H9 (cell line): ENCODE data around the gene NFIX. TPM values are rescaled to one million over a fixed set of nuclear protein-coding genes. Genes with fewer than 3 reads are reported as not detected.

Experiments
- DNase-seq: peaks from one replicate; pipeline ENCODE4 v3.0.0-alpha.2; 2017
- H2AFZ ChIP-seq: one replicate; pipeline ENCODE4 v1.6.1; 2013; ENCODE audit warnings: mild to moderate bottlenecking, low read length, control low read depth, moderate library complexity
- H2AK5ac ChIP-seq: 2 replicates; pipeline ENCODE4 v1.6.1; 2013; ENCODE audit warnings: low read length, control low read depth, mixed read lengths; ENCODE audit not compliant: insufficient read length
- H2BK120ac ChIP-seq: one replicate; pipeline ENCODE4 v1.6.1; 2013; ENCODE audit warnings: low read depth, mild to moderate bottlenecking, low read length, control low read depth, inconsistent platforms; ENCODE audit not compliant: poor library complexity, severe bottlenecking
- H2BK12ac ChIP-seq: 2 replicates; pipeline ENCODE4 v1.6.1; 2013; ENCODE audit warnings: low read length, control low read depth, mixed read lengths, low read depth; ENCODE audit not compliant: insufficient read length
- H2BK15ac ChIP-seq: 2 replicates; pipeline ENCODE4 v1.6.1; 2013; ENCODE audit warnings: low read depth, low read length, control low read depth
- H2BK20ac ChIP-seq: one replicate; pipeline ENCODE4 v1.6.1; 2013; ENCODE audit warnings: low read depth, mild to moderate bottlenecking, low read length, control low read depth, inconsistent platforms; ENCODE audit not compliant: poor library complexity, severe bottlenecking
- H2BK5ac ChIP-seq: 2 replicates; pipeline ENCODE4 v1.6.1; 2013; ENCODE audit warnings: low read length, control low read depth, mixed read lengths; ENCODE audit not compliant: insufficient read length
- H3K14ac ChIP-seq: 2 replicates; pipeline ENCODE4 v1.6.1; 2013; ENCODE audit warnings: low read length, control low read depth; ENCODE audit not compliant: insufficient read depth
- H3K18ac ChIP-seq: 2 replicates; pipeline ENCODE4 v1.6.1; 2013; ENCODE audit warnings: low read depth, mild to moderate bottlenecking, mixed read lengths, low read length, control low read depth; ENCODE audit not compliant: insufficient read length
- H3K23ac ChIP-seq: 2 replicates; pipeline ENCODE4 v1.6.1; 2013; ENCODE audit warnings: low read length, control low read depth, mixed read lengths, low read depth; ENCODE audit not compliant: insufficient read length
- H3K23me2 ChIP-seq: 2 replicates; pipeline ENCODE4 v1.6.1; 2013; ENCODE audit warnings: low read depth, mild to moderate bottlenecking, mixed read lengths, low read length, control low read depth; ENCODE audit not compliant: insufficient read length, poor library complexity, severe bottlenecking
- H3K27ac ChIP-seq: 2 replicates; pipeline ENCODE4 v1.5.1; 2013; ENCODE audit warnings: low read length, control low read depth, mixed read lengths, low read depth; ENCODE audit not compliant: insufficient read length
- H3K27me3 ChIP-seq: 2 replicates; pipeline ENCODE4 v1.6.1; 2013; ENCODE audit warnings: low read length, control low read depth, inconsistent platforms; ENCODE audit not compliant: insufficient read depth
- H3K4ac ChIP-seq: 2 replicates; pipeline ENCODE4 v1.6.1; 2013; ENCODE audit warnings: low read depth, mild to moderate bottlenecking, control low read depth, inconsistent platforms, low read length, moderate library complexity
- H3K4me1 ChIP-seq: 2 replicates; pipeline ENCODE4 v1.6.1; 2013; ENCODE audit warnings: low read length, control low read depth, inconsistent platforms; ENCODE audit not compliant: insufficient read depth
- H3K4me2 ChIP-seq: 2 replicates; pipeline ENCODE4 v1.6.1; 2013; ENCODE audit warnings: low read length, control low read depth, mixed read lengths; ENCODE audit not compliant: insufficient read length, insufficient read depth
- H3K56ac ChIP-seq: 2 replicates; pipeline ENCODE4 v1.6.1; 2013; ENCODE audit warnings: low read depth, mild to moderate bottlenecking, mixed read lengths, low read length, control low read depth; ENCODE audit not compliant: insufficient read length
- H3K79me1 ChIP-seq: 2 replicates; pipeline ENCODE4 v1.6.1; 2013; ENCODE audit warnings: low read depth, mild to moderate bottlenecking, moderate library complexity, low read length, control low read depth, inconsistent platforms; ENCODE audit not compliant: insufficient read depth, poor library complexity, severe bottlenecking
- H3K79me2 ChIP-seq: 2 replicates; pipeline ENCODE4 v1.6.1; 2013; ENCODE audit warnings: low read length, control low read depth, inconsistent platforms; ENCODE audit not compliant: insufficient read depth
- H3K9ac ChIP-seq: 2 replicates; pipeline ENCODE4 v1.6.1; 2013; ENCODE audit warnings: low read length, control low read depth, mixed read lengths; ENCODE audit not compliant: insufficient read length; ENCODE audit errors: extremely low read depth
- H3K9me3 ChIP-seq: one replicate; pipeline ENCODE4 v1.6.1; 2013; ENCODE audit warnings: low read depth, low read length, inconsistent platforms; ENCODE audit not compliant: control insufficient read depth
- H3T11ph ChIP-seq: one replicate; pipeline ENCODE4 v1.6.1; 2013; ENCODE audit warnings: mild to moderate bottlenecking, low read length, control low read depth, inconsistent platforms
- H4K20me1 ChIP-seq: one replicate; pipeline ENCODE4 v1.6.1; 2013; ENCODE audit not compliant: control insufficient read depth, insufficient read length, insufficient read depth
- H4K5ac ChIP-seq: 2 replicates; pipeline ENCODE4 v1.6.1; 2013; ENCODE audit warnings: low read depth, mild to moderate bottlenecking, mixed read lengths, low read length, control low read depth; ENCODE audit not compliant: insufficient read length
- H4K8ac ChIP-seq: replicated peaks from 2 replicates; pipeline ENCODE4 v1.6.1; 2013; ENCODE audit warnings: low read length, control low read depth, mixed read lengths, low read depth; ENCODE audit not compliant: insufficient read length
- H4K91ac ChIP-seq: 2 replicates; pipeline ENCODE4 v1.6.1; 2013; ENCODE audit warnings: low read depth, mild to moderate bottlenecking, moderate library complexity, mixed read lengths, low read length, control low read depth; ENCODE audit not compliant: insufficient read length
- H3K27ac Mint-ChIP-seq, 3 experiments: 2 replicates in 2 of 3; 3 replicates in 1 of 3; pipeline ENCODE4 v1.8.0; 2020 to 2021; ENCODE audit warnings: mixed read lengths in 3 of 3, mild to moderate bottlenecking in 1 of 3, moderate library complexity in 1 of 3
- H3K27me3 Mint-ChIP-seq: 2 replicates; pipeline ENCODE4 v1.8.0; 2021; ENCODE audit warnings: low read depth, mild to moderate bottlenecking, moderate library complexity, mixed read lengths
- H3K36me3 Mint-ChIP-seq, 3 experiments: 2 replicates in 2 of 3; 3 replicates in 1 of 3; pipeline ENCODE4 v1.8.0; 2020 to 2021; ENCODE audit warnings: low read depth in 3 of 3, mixed read lengths in 3 of 3; ENCODE audit not compliant: insufficient read depth in 1 of 3
- H3K4me1 Mint-ChIP-seq, 2 experiments: 2 replicates each; pipeline ENCODE4 v1.8.0; 2020; ENCODE audit warnings: mixed read lengths in 2 of 2
- H3K4me3 Mint-ChIP-seq, 2 experiments: 2 replicates in 1 of 2; 3 replicates in 1 of 2; pipeline ENCODE4 v1.8.0; 2020 to 2021; ENCODE audit warnings: mild to moderate bottlenecking in 2 of 2, mixed read lengths in 2 of 2, moderate library complexity in 1 of 2
- H3K9me3 Mint-ChIP-seq, 2 experiments: 2 replicates in 1 of 2; 3 replicates in 1 of 2; pipeline ENCODE4 v1.8.0; 2020; ENCODE audit warnings: mild to moderate bottlenecking in 2 of 2, mixed read lengths in 2 of 2, moderate library complexity in 1 of 2
- CTCF ChIP-seq: fragments of 200-600 bp; sonication (generic); conservative IDR thresholded peaks from 3 replicates; pipeline ENCODE4 v1.8.0; 2021; ENCODE audit warnings: antibody characterized with exemption, mild to moderate bottlenecking
- WGBS: extraction: QIAGEN DNeasy Blood & Tissue Kit; methylation state at CpG from one replicate; pipeline ENCODE4 v1.1.7; 2013; ENCODE audit warnings: missing lambda C conversion rate, low lambda C conversion rate, mixed read lengths; ENCODE audit not compliant: insufficient read length; ENCODE audit errors: extremely low coverage; 5-methylcytosine and 5-hydroxymethylcytosine counted together
- total RNA-seq: library from RNA; stranded (reverse); gene quantifications from 2 replicates; pipeline ENCODE4 v1.2.1, GENCODE V29; 2021

NFIX gene
- total RNA-seq, 1 experiment from 2014 or later = 0.31 TPM

- Histone ChIP-seq H3K9me3 (no peaks in the 10 kb centered on the region), H2BK20ac (no peak overlapping the region), H2BK15ac (no peak overlapping the region), H2BK12ac (no peak overlapping the region), H3K14ac (no peak overlapping the region), H2BK5ac (no peak overlapping the region), H4K20me1 (no peaks in the 10 kb centered on the region), H3K27me3 (no peaks in the 10 kb centered on the region), H4K91ac (no peak overlapping the region), H2AFZ (no peak overlapping the region), H3K27ac (no peak overlapping the region), H3K79me2 (no peaks in the 10 kb centered on the region), H3K23me2 (no peaks in the 10 kb centered on the region), H3K79me1 (no peaks in the 10 kb centered on the region), H3K4me2 (peak overlapping the region; percentile 46), H2BK120ac (no peak overlapping the region), H3T11ph (no peak overlapping the region), H3K9ac (no peak overlapping the region), H3K4ac (no peak overlapping the region), H4K5ac (no peak overlapping the region), H2AK5ac (no peak overlapping the region), H3K23ac (no peak overlapping the region), H3K4me1 (no peaks in the 10 kb centered on the region), H3K56ac (no peak overlapping the region), H3K18ac (no peak overlapping the region), H4K8ac (no peak overlapping the region)
- peak overlapping the region; percentile 13 to 80 (median 65); a peak in 2 of 7 replicates for H3K27ac Mint-ChIP-seq
- peaks cover 1 to 4% of the 10 kb centered on the region in 2 experiments; a peak in 4 of 5 replicates for H3K9me3 Mint-ChIP-seq
- H3K27me3 Mint-ChIP-seq = peaks cover 16% of the 10 kb centered on the region
- no peak for DNase-seq
- no CpG with 5 or more reads among the region's 8 CpGs for WGBS
- peaks cover 0 to 12% of the 10 kb centered on the region in 2 experiments; a peak in 3 of 4 replicates for H3K4me1 Mint-ChIP-seq
- TF ChIP-seq CTCF = no peak
- H3K4me3 Mint-ChIP-seq = peak overlapping the region; percentile 51 to 76
- no peaks in the 10 kb centered on the region; a peak in 1 of 7 replicates for H3K36me3 Mint-ChIP-seq
Observed at GRCh38 chr19:12965812-12966135, 29.5 kb upstream of the NFIX start.
